DND-41 (cell line): ENCODE data around the gene TRIM29.

Source experiments
- ATAC-seq: fragments of 200-7000 bp; cut with Tn5 transposase; 3 replicates; pipeline ENCODE4 v1.9.1; 2021; ENCODE audit warnings: low read depth; ENCODE audit not compliant: insufficient read depth
- DNase-seq: peaks from one replicate; pipeline ENCODE4 v3.0.0-alpha.2; 2020
- H2AFZ ChIP-seq: 2 replicates; pipeline ENCODE4 v1.6.0; 2012; ENCODE audit warnings: low read depth, low read length
- H3K27ac ChIP-seq: 2 replicates; pipeline ENCODE4 v1.5.1; 2012; ENCODE audit warnings: low read length, inconsistent platforms
- H3K27me3 ChIP-seq: fragments of 200-600 bp; sonication (generic); 2 replicates; pipeline ENCODE4 v1.6.0; 2012; ENCODE audit warnings: low read length, mild to moderate bottlenecking, inconsistent platforms; ENCODE audit not compliant: insufficient read depth, poor library complexity
- H3K36me3 ChIP-seq: 2 replicates; pipeline ENCODE4 v1.5.1; 2012; ENCODE audit warnings: low read length, inconsistent platforms; ENCODE audit not compliant: insufficient read depth
- H3K4me1 ChIP-seq: 2 replicates; pipeline ENCODE4 v1.5.1; 2012; ENCODE audit warnings: mild to moderate bottlenecking, low read length; ENCODE audit not compliant: insufficient read depth
- H3K4me2 ChIP-seq: 2 replicates; pipeline ENCODE4 v1.6.0; 2012; ENCODE audit warnings: mild to moderate bottlenecking, moderate library complexity, low read length, inconsistent platforms; ENCODE audit not compliant: insufficient read depth
- H3K4me3 ChIP-seq, 2 experiments: fragments of 200-600 bp in 1 of 2; shearing (Covaris generic) in 1 of 2; 2 replicates each; pipeline ENCODE4 v1.5.1; 2012 to 2016; ENCODE audit warnings: inconsistent platforms in 2 of 2, low read length in 2 of 2, mild to moderate bottlenecking in 2 of 2, low read depth in 1 of 2, moderate library complexity in 1 of 2
- H3K79me2 ChIP-seq: 2 replicates; pipeline ENCODE4 v1.6.0; 2012; ENCODE audit warnings: low read length, inconsistent platforms; ENCODE audit not compliant: insufficient read depth
- H3K9ac ChIP-seq: 2 replicates; pipeline ENCODE4 v1.6.0; 2012; ENCODE audit warnings: low read depth, mild to moderate bottlenecking, inconsistent platforms, low read length, moderate library complexity
- H3K9me3 ChIP-seq: 2 replicates; pipeline ENCODE4 v1.5.1; 2012; ENCODE audit warnings: low read length, moderate library complexity, mild to moderate bottlenecking, inconsistent platforms; ENCODE audit not compliant: insufficient read depth, severe bottlenecking
- H4K20me1 ChIP-seq: 2 replicates; pipeline ENCODE4 v1.6.0; 2012; ENCODE audit warnings: low read length; ENCODE audit not compliant: insufficient read depth
- CTCF ChIP-seq: IDR thresholded peaks from 2 replicates; pipeline ENCODE4 v1.5.1; 2012; ENCODE audit warnings: borderline replicate concordance, low read length, moderate library complexity, mild to moderate bottlenecking; ENCODE audit not compliant: poor library complexity, severe bottlenecking; ENCODE audit errors: extremely low read depth
- EZH2 ChIP-seq: IDR thresholded peaks from 3 replicates; pipeline ENCODE4 v1.6.1; 2012; ENCODE audit warnings: borderline replicate concordance, low read depth, mild to moderate bottlenecking, moderate library complexity, low read length, inconsistent platforms; ENCODE audit not compliant: severe bottlenecking

The TRIM29 gene

GRCh38 chr11:120061761-120062560 lies 76.0 kb downstream of the TRIM29 start:
- no peak for ATAC-seq
- no peak for DNase-seq
- Histone ChIP-seq H3K4me1 (no peaks in the 10 kb centered on the region), H4K20me1 (no peaks in the 10 kb centered on the region; the same call in 1 of the 2 replicates), H3K79me2 (no peaks in the 10 kb centered on the region), H2AFZ (no peak overlapping the region), H3K9ac (no peak overlapping the region), H3K36me3 (no peaks in the 10 kb centered on the region), H3K4me3 (no peak overlapping the region), H3K9me3 (no peaks in the 10 kb centered on the region), H3K27ac (no peak overlapping the region), H3K4me2 (no peak overlapping the region), H3K27me3 (peaks cover 66% of the 10 kb centered on the region)
- TF ChIP-seq EZH2 (no peak), CTCF (no peak)
